Mucosa of stomach (tissue), 1 donor: Measurements from ENCODE around the gene SIRPB1.
"Not testable (repeated sequence)": the region's sequence is repeated elsewhere in the genome, so short reads cannot be mapped to it uniquely, and the experiment has no call there.

Experiments used
- H3K27me3 ChIP-seq: one replicate; pipeline ENCODE4 v1.7.0; 2013; ENCODE audit warnings: mild to moderate bottlenecking, low read length; ENCODE audit not compliant: control insufficient read depth, insufficient read depth
- H3K36me3 ChIP-seq: one replicate; pipeline ENCODE4 v1.7.0; 2013; ENCODE audit warnings: low read length; ENCODE audit not compliant: control insufficient read depth, insufficient read depth
- H3K4me1 ChIP-seq: one replicate; pipeline ENCODE4 v1.7.0; 2013; ENCODE audit warnings: mild to moderate bottlenecking, low read length; ENCODE audit not compliant: control insufficient read depth, insufficient read depth
- H3K4me3 ChIP-seq: one replicate; pipeline ENCODE4 v1.7.0; 2013; ENCODE audit warnings: low read length
- H3K9ac ChIP-seq: one replicate; pipeline ENCODE4 v1.7.0; 2013; ENCODE audit warnings: mild to moderate bottlenecking, low read length, moderate library complexity
- H3K9me3 ChIP-seq: one replicate; pipeline ENCODE4 v1.7.0; 2013; ENCODE audit warnings: mild to moderate bottlenecking, low read length, moderate library complexity; ENCODE audit not compliant: control insufficient read depth
- donor health status: Pancreatic carcinoma.

SIRPB1 gene

GRCh38 chr20:1577313-1577712 is 42.5 kb downstream of the SIRPB1 start:
- H3K9ac ChIP-seq, H3K4me1 ChIP-seq, H3K27me3 ChIP-seq, H3K9me3 ChIP-seq, H3K36me3 ChIP-seq, H3K4me3 ChIP-seq: not testable (repeated sequence)

GRCh38 chr20:1576641-1577040 is 43.2 kb downstream of the SIRPB1 start:
- Histone ChIP-seq H3K4me3 (no peak overlapping the region), H3K27me3 (no peaks in the 10 kb centered on the region), H3K36me3 (no peaks in the 10 kb centered on the region), H3K4me1 (no peaks in the 10 kb centered on the region), H3K9me3 (no peaks in the 10 kb centered on the region), H3K9ac (no peak overlapping the region)

GRCh38 chr20:1576003-1576402 is 43.8 kb downstream of the SIRPB1 start:
- H3K27me3 ChIP-seq, H3K36me3 ChIP-seq, H3K4me3 ChIP-seq, H3K9me3 ChIP-seq, H3K4me1 ChIP-seq, H3K9ac ChIP-seq: not testable (repeated sequence)

- H3K4me3 ChIP-seq, H3K27me3 ChIP-seq, H3K4me1 ChIP-seq, H3K9ac ChIP-seq, H3K36me3 ChIP-seq, H3K9me3 ChIP-seq: not testable (repeated sequence)
Observed at GRCh38 chr20:1571583-1571982, 48.2 kb downstream of the SIRPB1 start.
